Panc1 (cell line): ENCODE measurements around the gene SCUBE3. TPM values are rescaled to one million over a fixed set of nuclear protein-coding genes. Genes with fewer than 3 reads are reported as not detected.

Experiments
- ATAC-seq: fragments of 200-7000 bp; cut with Tn5 transposase; 2 replicates; pipeline ENCODE4 v1.9.1; 2020; ENCODE audit warnings: mild to moderate bottlenecking, moderate library complexity
- BruUV-seq: library from RNA; stranded (reverse); fragments of 400-500 nt; replicated peaks from 2 replicates; lab custom pipeline; 2021; lab: Mats Ljungman, UMichigan
- CTCF ChIA-PET: fragments of 300-600 bp; sonication (Branson Sonifier 250); formaldehyde crosslinking; loops from one replicate; lab custom pipeline; 2022; ENCODE audit warnings: antibody characterized with exemption; lab: Charles Lee
- POLR2A ChIA-PET: fragments of 300-600 bp; sonication (Branson Sonifier 250); formaldehyde crosslinking; loops from one replicate; lab custom pipeline; 2022; ENCODE audit warnings: antibody characterized with exemption; lab: Charles Lee
- DNase-seq: peaks from one replicate; pipeline ENCODE4 v3.0.0-alpha.2; 2010; ENCODE audit warnings: low read depth, low spot score
- H3K27ac ChIP-seq: 2 replicates; pipeline ENCODE4 v1.5.1; 2011; ENCODE audit warnings: mild to moderate bottlenecking, low read length, inconsistent platforms
- H3K27me3 ChIP-seq: fragments of 200-500 bp; sonication (Bioruptor generic); 2 replicates; pipeline ENCODE4 v1.6.0; 2014; ENCODE audit warnings: low read length, inconsistent platforms; ENCODE audit not compliant: control insufficient read depth, insufficient read depth
- H3K36me3 ChIP-seq: fragments of 200-500 bp; sonication (Bioruptor generic); 2 replicates; pipeline ENCODE4 v1.5.1; 2014; ENCODE audit warnings: inconsistent platforms, mild to moderate bottlenecking, low read length, moderate library complexity; ENCODE audit not compliant: control insufficient read depth, insufficient read depth
- H3K4me1 ChIP-seq: 2 replicates; pipeline ENCODE4 v1.5.1; 2011; ENCODE audit warnings: inconsistent platforms, mild to moderate bottlenecking, low read length, moderate library complexity; ENCODE audit not compliant: control insufficient read depth, insufficient read depth
- H3K4me3 ChIP-seq, 2 experiments: 2 replicates each; pipeline ENCODE4 v1.5.1; 2011 to 2012; ENCODE audit warnings: low read depth in 2 of 2, low read length in 2 of 2, mild to moderate bottlenecking in 2 of 2, inconsistent platforms in 1 of 2, moderate library complexity in 1 of 2
- H3K9me3 ChIP-seq: fragments of 200-500 bp; sonication (Bioruptor generic); 2 replicates; pipeline ENCODE4 v1.5.1; 2014; ENCODE audit warnings: low read depth, mild to moderate bottlenecking, inconsistent platforms, low read length, moderate library complexity; ENCODE audit not compliant: control insufficient read depth, insufficient read depth
- POLR2AphosphoS5 ChIP-seq: IDR thresholded peaks from 2 replicates; pipeline ENCODE4 v1.6.1; 2012; ENCODE audit warnings: mild to moderate bottlenecking, low read depth, low read length, moderate library complexity
- SIN3A ChIP-seq: IDR thresholded peaks from 2 replicates; pipeline ENCODE4 v1.6.1; 2012; ENCODE audit warnings: low read depth, mild to moderate bottlenecking, low read length, moderate library complexity, borderline replicate concordance; ENCODE audit not compliant: insufficient read depth
- TCF7L2 ChIP-seq: IDR thresholded peaks from 2 replicates; pipeline ENCODE4 v1.6.1; 2011; ENCODE audit warnings: mild to moderate bottlenecking, low read depth, low read length, inconsistent platforms
- in situ Hi-C: cut with HindIII; loops from 2 replicates; pipeline ENCODE4 v1.10.0; 2016; ENCODE audit warnings: low sequenced_read_pairs, low pct_unique_long_range_greater_than_20kb
- intact Hi-C: fragments of 100-400 bp; cut with micrococcal nuclease; formaldehyde crosslinking; loops from one replicate; pipeline ENCODE4 v1.10.0; 2022; ENCODE audit not compliant: unreplicated experiment
- total RNA-seq: library from RNA; stranded (reverse); gene quantifications from one replicate; pipeline ENCODE4 v1.2.1, GENCODE V29; 2021; ENCODE audit not compliant: unreplicated experiment
- TF ChIP-seq, protein P1 (sequence below): fragments of 450-650 bp; IDR thresholded peaks from 2 replicates; pipeline ENCODE4 v1.5.1; 2017; ENCODE audit warnings: mild to moderate bottlenecking
- TF ChIP-seq, protein P2 (sequence below), 2 experiments: IDR thresholded peaks; 2 replicates each; pipeline ENCODE4 v1.6.1; 2011 to 2012; ENCODE audit warnings: low read depth in 2 of 2, control low read depth in 1 of 2, low read length in 1 of 2, mild to moderate bottlenecking in 1 of 2, moderate library complexity in 1 of 2; ENCODE audit not compliant: insufficient read depth in 1 of 2

The SCUBE3 gene
- total RNA-seq, 1 experiment from 2014 or later, result 1.6 TPM

DNA sequence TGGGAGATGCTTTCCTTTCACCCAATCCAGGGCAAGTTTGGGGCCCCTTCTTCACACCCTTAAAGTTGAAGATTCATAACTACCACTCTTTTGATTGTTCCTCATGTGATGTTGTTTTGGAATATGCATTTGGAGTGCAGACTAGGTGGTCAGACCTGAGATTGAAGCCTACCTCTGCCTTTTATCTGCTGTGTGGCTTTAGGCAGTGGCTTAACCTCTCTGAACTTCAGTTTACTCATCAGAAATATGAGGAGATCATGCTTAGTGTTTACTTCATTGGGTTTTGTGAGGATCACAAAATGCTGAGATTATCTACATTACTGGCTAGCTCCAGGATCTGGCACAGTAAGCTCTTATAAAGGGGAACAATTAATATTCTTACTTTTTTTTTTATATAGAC, 46.3 kb upstream of the SCUBE3 start:
- peaks cover 7% of the 10 kb centered on the region; the same call in 1 of the 2 replicates for H3K4me1 ChIP-seq
- no TSS peak for BruUV-seq
- ChIA-PET POLR2A (no interaction called here), CTCF (no interaction called here)
- no peaks in the 10 kb centered on the region for H3K36me3 ChIP-seq
- TF ChIP-seq SIN3A, result no peak
- no peak for TF ChIP-seq TCF7L2
- TF ChIP-seq POLR2AphosphoS5, result no peak
- TF ChIP-seq, protein P1, sequence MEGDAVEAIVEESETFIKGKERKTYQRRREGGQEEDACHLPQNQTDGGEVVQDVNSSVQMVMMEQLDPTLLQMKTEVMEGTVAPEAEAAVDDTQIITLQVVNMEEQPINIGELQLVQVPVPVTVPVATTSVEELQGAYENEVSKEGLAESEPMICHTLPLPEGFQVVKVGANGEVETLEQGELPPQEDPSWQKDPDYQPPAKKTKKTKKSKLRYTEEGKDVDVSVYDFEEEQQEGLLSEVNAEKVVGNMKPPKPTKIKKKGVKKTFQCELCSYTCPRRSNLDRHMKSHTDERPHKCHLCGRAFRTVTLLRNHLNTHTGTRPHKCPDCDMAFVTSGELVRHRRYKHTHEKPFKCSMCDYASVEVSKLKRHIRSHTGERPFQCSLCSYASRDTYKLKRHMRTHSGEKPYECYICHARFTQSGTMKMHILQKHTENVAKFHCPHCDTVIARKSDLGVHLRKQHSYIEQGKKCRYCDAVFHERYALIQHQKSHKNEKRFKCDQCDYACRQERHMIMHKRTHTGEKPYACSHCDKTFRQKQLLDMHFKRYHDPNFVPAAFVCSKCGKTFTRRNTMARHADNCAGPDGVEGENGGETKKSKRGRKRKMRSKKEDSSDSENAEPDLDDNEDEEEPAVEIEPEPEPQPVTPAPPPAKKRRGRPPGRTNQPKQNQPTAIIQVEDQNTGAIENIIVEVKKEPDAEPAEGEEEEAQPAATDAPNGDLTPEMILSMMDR, result no peak
- TF ChIP-seq, protein P2, sequence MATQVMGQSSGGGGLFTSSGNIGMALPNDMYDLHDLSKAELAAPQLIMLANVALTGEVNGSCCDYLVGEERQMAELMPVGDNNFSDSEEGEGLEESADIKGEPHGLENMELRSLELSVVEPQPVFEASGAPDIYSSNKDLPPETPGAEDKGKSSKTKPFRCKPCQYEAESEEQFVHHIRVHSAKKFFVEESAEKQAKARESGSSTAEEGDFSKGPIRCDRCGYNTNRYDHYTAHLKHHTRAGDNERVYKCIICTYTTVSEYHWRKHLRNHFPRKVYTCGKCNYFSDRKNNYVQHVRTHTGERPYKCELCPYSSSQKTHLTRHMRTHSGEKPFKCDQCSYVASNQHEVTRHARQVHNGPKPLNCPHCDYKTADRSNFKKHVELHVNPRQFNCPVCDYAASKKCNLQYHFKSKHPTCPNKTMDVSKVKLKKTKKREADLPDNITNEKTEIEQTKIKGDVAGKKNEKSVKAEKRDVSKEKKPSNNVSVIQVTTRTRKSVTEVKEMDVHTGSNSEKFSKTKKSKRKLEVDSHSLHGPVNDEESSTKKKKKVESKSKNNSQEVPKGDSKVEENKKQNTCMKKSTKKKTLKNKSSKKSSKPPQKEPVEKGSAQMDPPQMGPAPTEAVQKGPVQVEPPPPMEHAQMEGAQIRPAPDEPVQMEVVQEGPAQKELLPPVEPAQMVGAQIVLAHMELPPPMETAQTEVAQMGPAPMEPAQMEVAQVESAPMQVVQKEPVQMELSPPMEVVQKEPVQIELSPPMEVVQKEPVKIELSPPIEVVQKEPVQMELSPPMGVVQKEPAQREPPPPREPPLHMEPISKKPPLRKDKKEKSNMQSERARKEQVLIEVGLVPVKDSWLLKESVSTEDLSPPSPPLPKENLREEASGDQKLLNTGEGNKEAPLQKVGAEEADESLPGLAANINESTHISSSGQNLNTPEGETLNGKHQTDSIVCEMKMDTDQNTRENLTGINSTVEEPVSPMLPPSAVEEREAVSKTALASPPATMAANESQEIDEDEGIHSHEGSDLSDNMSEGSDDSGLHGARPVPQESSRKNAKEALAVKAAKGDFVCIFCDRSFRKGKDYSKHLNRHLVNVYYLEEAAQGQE (IDR thresholded peaks at IDR 0.05; ENCODE audit: insufficient read depth in 1 of 2, low read depth in 2 of 2, low read length in 1 of 2), result no peak
- no peaks in the 10 kb centered on the region for H3K27me3 ChIP-seq
- no peaks in the 10 kb centered on the region for H3K9me3 ChIP-seq
- intact Hi-C loops (no loop called here), in situ Hi-C loops (no loop called here)
- DNase-seq, result no peak
- ATAC-seq, result no peak
- no peak overlapping the region for H3K4me3 ChIP-seq
- no peak overlapping the region for H3K27ac ChIP-seq

DNA sequence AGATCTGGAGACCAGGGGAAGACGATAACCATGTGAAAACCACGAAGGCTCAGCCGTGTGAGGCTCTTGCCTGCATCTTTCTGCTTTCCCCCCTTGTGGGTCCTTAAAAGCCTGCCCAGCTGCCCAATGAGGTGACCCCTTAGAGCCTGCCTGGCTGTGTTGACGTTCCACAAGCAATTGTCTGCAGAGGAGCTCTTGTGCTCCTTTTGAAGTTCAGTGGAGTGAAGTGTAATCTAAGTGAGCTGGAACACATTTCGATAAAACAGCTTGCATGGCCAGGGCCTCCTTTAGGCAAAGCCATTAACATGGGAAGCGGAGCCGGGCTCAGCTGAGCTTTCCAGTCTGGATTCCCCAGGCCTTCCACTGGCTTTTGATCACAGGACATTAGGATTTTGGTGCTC, 45.3 kb upstream of the SCUBE3 start:
- Histone ChIP-seq H3K4me1 (peaks cover 7% of the 10 kb centered on the region; the same call in 1 of the 2 replicates), H3K4me3 (no peak overlapping the region), H3K9me3 (no peaks in the 10 kb centered on the region), H3K27ac (no peak overlapping the region), H3K27me3 (no peaks in the 10 kb centered on the region), H3K36me3 (no peaks in the 10 kb centered on the region)
- intact Hi-C loops, result no loop called here
- TF ChIP-seq TCF7L2 (no peak), SIN3A (no peak), POLR2AphosphoS5 (no peak)
- TF ChIP-seq, protein P1, result no peak
- TF ChIP-seq, protein P2 (IDR thresholded peaks at IDR 0.05; ENCODE audit: insufficient read depth in 1 of 2, low read depth in 2 of 2, low read length in 1 of 2), result no peak
- CTCF ChIA-PET, result no interaction called here
- DNase-seq (no peak), ATAC-seq (no peak)
- BruUV-seq, result no TSS peak
- in situ Hi-C loops, result no loop called here
- POLR2A ChIA-PET, result no interaction called here
